NCI-H2081 treated with DMSO at 0.1 percent for 48 hours (cell line): ENCODE measurements around the gene FLT4.

Experiments
- DNase-seq: peaks from one replicate; lab custom pipeline; 2025; lab: John Stamatoyannopoulos, UW

The FLT4 gene

GRCh38 chr5:180592176-180592575, 57.2 kb downstream of the FLT4 start:
- DNase-seq: no peak

DNA sequence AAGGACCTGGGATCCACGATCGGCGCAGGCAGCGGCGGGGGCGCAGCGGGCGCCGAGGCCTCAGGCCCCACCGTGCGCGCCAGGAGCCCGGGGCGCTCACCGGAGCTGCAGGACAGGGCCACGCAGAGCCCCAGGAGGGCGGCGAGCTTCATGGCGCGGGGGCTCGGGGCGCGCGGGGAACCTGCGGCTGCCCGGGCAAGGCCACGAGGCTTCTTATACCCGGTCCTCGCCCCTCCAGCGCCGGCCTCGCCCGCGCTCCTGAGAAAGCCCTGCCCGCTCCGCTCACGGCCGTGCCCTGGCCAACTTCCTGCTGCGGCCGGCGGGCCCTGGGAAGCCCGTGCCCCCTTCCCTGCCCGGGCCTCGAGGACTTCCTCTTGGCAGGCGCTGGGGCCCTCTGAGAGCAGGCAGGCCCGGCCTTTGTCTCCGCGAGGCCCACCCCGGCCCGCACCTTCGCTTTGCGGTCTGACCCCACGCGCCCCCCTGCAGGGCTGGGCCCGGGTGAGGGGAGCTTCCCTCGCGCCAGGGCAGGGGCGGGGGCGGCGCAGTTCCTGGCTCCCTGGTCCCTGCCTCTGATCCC, 58.0 kb downstream of the FLT4 start, which contains the start of gene SCGB3A1:
Gene SCGB3A1, minus strand, starts transcription at position 189 of the 577 bp plus-strand sequence. Its CDS starts 37 bp downstream, at position 152.
- no peak for DNase-seq

DNA sequence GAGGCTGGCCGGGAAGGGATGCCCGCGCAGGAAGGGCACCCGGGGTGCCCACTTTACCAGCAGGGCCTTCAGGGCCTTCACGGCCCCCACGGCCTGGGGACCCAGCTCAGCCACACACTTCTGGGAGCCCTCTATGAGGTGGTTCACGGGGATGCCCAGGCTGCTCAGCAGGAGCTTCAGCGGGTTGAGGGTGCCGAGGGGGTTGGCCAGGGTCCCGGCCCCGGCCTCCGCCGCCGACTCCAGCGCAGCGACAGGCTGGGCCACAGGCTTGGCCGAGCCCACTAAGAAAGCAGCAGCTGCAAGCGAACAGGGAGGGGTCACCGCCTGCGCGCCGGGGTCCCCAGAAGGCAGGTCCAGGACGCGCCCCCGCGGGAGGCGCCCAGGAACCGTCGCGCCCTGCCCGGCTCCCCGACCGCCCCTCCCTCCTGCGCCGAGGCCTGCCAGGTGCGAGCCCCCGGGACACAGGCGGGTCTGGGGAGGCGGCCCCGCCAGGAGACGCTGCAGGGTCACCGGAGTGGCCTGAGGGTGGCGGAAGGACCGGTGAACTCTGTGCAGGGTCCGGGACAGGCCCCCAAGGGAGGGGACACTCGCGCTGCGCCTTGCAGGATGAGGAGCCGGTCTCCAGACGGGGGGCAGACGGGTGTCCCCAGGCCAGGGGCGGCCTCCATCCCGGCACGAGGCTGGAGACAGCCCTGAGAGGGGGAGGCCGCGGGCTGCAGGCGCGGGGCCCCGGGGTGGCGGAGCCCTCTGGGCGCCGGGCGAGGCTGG, 58.7 kb downstream of the FLT4 start:
- DNase-seq: no peak

GRCh38 chr5:180589771-180590542, 59.4 kb downstream of the FLT4 start:
- DNase-seq: no peak

GRCh38 chr5:180586870-180587269, 62.5 kb downstream of the FLT4 start:
- DNase-seq: no peak

DNA sequence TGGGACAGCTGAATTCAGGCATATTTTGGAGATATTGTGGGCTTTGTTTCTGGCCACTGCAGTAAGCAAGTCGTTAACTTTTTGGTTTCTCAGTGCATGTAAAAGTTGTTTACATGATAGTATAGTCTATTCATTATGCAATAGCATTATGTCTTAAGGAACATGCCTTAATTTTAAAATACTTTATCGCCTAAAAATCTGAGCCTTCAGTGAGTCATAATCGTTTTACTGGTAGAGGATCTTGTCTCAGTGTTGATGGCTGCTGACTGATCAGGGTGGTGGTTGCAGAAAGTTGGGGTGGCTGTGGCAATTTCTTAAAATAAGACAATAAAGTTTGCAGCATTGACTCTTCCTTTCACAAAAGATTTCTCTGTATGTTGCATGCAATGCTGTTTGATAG, 63.2 kb downstream of the FLT4 start:
- no peak for DNase-seq

- no peak for DNase-seq
These were observed 65.7 kb downstream of the FLT4 start for GRCh38 chr5:180583738-180584137.

DNA sequence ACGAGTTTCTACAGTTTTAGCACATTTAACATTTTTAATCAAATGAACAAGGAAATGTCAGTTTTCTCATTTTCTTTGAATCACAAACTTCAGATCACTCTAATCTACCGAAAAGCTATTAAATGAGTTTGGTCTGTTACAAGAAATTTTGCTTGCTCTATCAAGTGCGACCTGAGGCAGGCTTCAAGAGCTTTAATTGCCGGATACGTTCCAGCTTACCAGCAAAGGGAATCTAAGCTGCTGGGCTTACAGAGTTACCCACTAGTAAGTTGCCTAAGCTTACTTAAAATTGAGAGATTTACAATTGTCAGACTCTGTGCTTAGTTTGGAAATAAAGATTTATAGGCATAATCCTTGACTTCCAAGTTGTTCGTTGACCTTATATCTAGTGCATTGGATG, 68.7 kb downstream of the FLT4 start:
- DNase-seq: no peak

GRCh38 chr5:180575571-180575970, 73.8 kb downstream of the FLT4 start:
- no peak for DNase-seq

DNA sequence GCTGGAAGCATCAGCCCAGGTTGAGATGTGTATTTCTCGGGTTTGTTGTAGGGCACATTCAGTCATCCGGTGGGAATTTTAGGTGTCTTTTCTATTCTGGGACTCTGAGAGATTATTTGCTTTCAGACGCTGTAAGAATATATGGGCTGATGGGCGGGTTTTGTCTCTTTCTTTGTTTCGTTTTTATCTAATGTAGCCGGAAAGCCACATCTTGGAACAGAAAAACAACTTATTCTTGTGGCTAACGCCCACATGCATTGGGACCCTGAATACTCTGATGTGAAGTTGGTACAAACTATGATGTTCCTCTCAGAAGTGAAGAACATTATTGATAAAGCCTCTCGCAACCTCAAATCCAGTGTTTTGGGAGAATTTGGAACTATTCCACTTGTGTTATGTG, 80.5 kb downstream of the FLT4 start:
- no peak for DNase-seq

DNA sequence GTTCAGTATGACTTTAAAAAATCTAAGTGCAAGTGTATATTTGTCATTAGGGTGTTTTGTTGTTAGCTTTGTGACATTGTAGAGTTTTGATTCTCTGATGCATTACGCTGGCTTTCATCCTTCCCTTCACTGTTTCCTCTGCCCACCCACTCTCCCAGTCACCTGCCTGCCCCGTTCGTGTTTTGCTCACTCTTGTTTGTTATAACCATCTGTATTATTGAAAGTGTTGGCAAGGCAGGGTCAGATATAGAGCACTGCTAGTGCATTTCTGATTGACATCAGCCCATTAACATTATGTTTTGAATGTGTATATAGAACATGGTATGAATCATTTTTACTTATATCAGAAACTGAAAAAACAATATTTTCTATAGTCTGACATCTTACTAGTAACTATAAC, 85.4 kb downstream of the FLT4 start:
- no peak for DNase-seq

GRCh38 chr5:180558232-180558631, 91.2 kb downstream of the FLT4 start:
- DNase-seq: no peak

DNA sequence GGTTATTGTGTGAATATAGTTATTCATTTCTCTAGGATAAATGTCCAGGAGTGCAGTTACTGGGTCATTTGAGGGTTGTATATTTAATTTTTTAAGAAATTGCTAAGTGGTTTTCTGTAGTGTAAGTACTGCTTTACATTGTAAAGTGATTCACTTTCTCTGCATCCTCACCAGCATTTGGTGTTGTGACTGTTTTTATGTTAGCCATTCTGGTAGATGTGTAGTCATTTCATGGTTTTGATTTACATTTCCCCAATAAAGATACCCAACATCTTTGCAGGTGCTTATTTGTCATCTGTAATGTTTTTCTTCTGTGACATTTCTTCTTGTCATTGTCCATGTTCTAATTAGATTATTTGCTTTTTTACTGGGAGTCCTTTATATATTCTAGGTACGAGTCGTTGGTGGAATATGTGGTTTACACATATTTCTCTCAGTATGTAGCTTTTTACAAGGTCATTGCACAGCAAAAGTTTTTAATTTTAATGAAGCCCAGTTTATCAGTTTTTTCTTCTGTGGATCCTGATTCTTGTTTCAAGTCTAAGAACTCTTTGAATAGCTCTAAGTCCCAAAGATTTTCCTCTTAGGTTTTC, 92.1 kb downstream of the FLT4 start:
- no peak for DNase-seq

- no peak for DNase-seq
These were observed 94.1 kb downstream of the FLT4 start for GRCh38 chr5:180555168-180555921.

DNA sequence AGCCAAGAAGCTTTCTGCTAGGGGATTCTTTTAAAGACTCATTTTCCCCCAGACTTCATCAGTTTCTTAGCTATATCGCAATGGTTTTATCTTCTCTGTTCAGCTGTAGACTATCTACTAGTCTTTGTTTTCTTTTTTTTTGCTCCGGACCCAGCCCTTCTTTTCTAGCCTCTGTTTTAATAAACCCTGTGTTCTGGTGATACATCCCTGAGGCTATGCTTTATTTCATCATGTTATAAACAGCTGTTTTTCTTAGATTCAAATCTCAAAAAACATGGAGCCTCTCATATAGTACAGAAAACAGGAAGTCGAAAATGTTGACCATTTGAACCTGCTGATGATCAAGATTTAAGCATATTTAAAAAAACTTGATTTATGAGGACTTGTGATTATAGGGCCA, 95.9 kb downstream of the FLT4 start:
- DNase-seq: no peak
